Fibroblast of villous mesenchyme (primary cell): ENCODE data around the gene TRPC4AP. TPM values are rescaled to one million over a fixed set of nuclear protein-coding genes. Genes with fewer than 3 reads are reported as not detected.

Source experiments
- DNase-seq: peaks from one replicate; pipeline ENCODE4 v3.0.0-alpha.2; 2010; ENCODE audit warnings: low read depth
- H3K4me3 ChIP-seq: 2 replicates; pipeline ENCODE4 v1.5.1; 2011; ENCODE audit warnings: low read depth, mild to moderate bottlenecking, low read length
- total RNA-seq: library from RNA; depleted of rRNA; stranded (reverse); fragments of >200 nt; gene quantifications from 2 replicates; pipeline ENCODE4 v1.2.3, GENCODE V29; 2012
- TF ChIP-seq, protein P1 (sequence below): IDR thresholded peaks from 2 replicates; pipeline ENCODE4 v1.5.1; 2012; ENCODE audit warnings: low read depth, mild to moderate bottlenecking, low read length; ENCODE audit not compliant: insufficient read depth

TRPC4AP gene
- total RNA-seq, 1 donor, result 96.7 TPM

GRCh38 chr20:34988191-34988540, 104.4 kb downstream of the TRPC4AP start:
- TF ChIP-seq, protein P1, sequence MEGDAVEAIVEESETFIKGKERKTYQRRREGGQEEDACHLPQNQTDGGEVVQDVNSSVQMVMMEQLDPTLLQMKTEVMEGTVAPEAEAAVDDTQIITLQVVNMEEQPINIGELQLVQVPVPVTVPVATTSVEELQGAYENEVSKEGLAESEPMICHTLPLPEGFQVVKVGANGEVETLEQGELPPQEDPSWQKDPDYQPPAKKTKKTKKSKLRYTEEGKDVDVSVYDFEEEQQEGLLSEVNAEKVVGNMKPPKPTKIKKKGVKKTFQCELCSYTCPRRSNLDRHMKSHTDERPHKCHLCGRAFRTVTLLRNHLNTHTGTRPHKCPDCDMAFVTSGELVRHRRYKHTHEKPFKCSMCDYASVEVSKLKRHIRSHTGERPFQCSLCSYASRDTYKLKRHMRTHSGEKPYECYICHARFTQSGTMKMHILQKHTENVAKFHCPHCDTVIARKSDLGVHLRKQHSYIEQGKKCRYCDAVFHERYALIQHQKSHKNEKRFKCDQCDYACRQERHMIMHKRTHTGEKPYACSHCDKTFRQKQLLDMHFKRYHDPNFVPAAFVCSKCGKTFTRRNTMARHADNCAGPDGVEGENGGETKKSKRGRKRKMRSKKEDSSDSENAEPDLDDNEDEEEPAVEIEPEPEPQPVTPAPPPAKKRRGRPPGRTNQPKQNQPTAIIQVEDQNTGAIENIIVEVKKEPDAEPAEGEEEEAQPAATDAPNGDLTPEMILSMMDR, result no peak
- H3K4me3 ChIP-seq, result no peak overlapping the region
- DNase-seq, result no peak

- DNase-seq, result no peak
- TF ChIP-seq, protein P1, result no peak
- no peak overlapping the region for H3K4me3 ChIP-seq
These were observed 105.1 kb downstream of the TRPC4AP start for GRCh38 chr20:34987288-34988190.

DNA sequence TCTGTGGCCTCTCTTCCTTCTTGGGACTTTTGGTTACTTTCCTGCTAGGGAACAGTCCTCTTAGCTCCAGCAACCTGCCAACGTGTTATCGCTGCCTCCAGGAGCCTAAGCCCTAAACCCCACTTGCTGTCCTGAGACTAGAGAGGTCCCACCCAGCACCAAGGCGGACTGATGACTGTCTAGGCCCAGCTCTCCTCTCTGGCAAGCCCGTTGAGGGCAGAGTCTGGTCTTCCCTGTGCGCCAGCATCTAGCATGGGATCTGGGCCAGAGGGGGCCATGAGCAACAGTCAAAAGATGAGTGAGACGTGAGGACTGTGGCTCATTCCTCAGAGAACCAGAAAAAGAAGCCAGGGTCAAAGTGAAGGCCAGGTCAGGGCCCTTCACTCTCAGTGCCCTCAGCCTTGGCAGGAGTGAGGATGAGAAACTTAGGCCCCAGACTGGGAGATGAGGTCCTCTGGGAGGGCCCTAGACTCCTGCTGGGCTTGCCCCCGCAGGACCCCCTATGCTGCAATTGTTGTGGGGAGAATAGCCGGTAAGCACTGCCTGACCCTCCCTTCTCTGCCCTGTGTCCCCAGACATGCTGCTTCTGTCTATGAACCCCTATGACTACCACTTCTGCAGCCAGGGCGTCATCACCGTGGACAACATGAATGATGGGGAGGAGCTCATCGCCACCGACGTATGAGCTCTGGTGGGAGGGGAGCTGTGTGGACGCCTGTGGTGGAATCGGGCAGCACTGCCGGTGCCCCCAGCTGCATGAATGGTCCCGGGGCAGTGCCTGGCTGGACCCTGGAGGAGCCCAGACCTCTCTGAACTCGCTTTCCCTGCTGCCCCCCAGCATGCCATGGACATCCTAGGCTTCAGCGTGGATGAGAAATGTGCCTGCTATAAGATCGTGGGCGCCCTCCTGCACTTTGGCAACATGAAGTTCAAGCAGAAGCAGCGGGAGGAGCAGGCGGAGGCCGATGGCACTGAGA, 106.0 kb downstream of the TRPC4AP start:
- TF ChIP-seq, protein P1, result no peak
- H3K4me3 ChIP-seq, result no peak overlapping the region
- no peak for DNase-seq

- no peak overlapping the region for H3K4me3 ChIP-seq
- TF ChIP-seq, protein P1, result no peak
- DNase-seq, result no peak
These were observed 106.9 kb downstream of the TRPC4AP start for GRCh38 chr20:34985461-34986310.

DNA sequence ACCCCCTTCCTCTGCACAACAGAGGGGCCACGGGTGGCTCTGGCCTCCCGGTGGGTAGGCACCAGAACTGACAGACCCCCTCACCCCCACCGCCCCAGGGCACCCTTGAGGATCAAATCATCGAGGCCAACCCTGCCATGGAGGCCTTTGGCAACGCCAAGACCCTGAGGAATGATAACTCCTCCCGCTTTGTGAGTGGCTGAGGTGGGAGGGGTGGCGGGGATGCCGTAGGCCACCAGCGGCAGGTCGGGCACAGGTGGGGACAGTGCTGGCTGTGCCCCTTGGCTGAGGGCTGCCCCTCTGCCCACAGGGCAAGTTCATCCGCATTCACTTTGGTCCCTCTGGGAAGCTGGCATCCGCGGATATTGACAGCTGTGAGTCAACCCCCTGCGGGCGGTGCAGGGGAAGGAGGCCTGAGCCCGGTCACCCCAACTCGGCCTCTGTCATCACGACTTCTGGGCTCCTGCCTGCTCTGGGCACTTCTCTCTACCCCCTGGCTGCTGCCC, 107.8 kb downstream of the TRPC4AP start:
- no peak overlapping the region for H3K4me3 ChIP-seq
- DNase-seq, result no peak
- TF ChIP-seq, protein P1, result no peak
